Prostate gland (tissue), 2 donors: ENCODE results near the gene NAALADL2.

ENCODE experiments used
- POLR2AphosphoS5 ChIP-seq: sonication (generic); formaldehyde crosslinking; IDR thresholded peaks from one replicate; pipeline ENCODE4 v1.6.1; 2017; ENCODE audit warnings: antibody characterized with exemption
- TF ChIP-seq, protein P1 (sequence below), 4 experiments: fragments of 200-600 bp in 2 of 4; fragments of 450-650 bp in 2 of 4; sonication (generic) in 2 of 4; IDR thresholded peaks; 1 replicate in 3 of 4; 2 replicates in 1 of 4; pipeline ENCODE4 v1.5.1; 2016 to 2019; ENCODE audit warnings: antibody characterized with exemption in 4 of 4, mild to moderate bottlenecking in 2 of 4, moderate library complexity in 2 of 4

DNA sequence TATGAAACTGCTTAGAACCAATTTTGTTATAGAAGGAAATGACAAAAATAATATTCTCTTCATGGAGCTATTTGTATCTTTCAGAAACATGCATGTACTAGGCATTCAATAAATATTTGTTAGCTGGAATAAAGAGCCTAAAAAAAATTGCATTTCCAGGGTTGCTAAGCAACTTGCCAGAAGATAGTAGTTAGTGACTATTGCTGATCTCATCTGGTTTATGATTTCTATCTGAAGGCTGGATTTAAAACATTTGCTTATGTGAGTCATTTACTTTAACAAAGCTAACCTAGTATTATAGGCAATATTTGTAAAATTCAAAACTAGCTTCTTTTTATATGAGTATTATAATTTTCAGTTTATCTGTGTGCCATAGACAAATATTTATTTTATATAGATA is 78.3 kb downstream of the NAALADL2 start:
- TF ChIP-seq, protein P1, sequence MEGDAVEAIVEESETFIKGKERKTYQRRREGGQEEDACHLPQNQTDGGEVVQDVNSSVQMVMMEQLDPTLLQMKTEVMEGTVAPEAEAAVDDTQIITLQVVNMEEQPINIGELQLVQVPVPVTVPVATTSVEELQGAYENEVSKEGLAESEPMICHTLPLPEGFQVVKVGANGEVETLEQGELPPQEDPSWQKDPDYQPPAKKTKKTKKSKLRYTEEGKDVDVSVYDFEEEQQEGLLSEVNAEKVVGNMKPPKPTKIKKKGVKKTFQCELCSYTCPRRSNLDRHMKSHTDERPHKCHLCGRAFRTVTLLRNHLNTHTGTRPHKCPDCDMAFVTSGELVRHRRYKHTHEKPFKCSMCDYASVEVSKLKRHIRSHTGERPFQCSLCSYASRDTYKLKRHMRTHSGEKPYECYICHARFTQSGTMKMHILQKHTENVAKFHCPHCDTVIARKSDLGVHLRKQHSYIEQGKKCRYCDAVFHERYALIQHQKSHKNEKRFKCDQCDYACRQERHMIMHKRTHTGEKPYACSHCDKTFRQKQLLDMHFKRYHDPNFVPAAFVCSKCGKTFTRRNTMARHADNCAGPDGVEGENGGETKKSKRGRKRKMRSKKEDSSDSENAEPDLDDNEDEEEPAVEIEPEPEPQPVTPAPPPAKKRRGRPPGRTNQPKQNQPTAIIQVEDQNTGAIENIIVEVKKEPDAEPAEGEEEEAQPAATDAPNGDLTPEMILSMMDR (IDR thresholded peaks at IDR 0.05) = no peak
- no peak for TF ChIP-seq POLR2AphosphoS5
